Parathyroid adenoma (tissue), 2 donors: ENCODE data around the gene CHTF18.

ENCODE experiments used
- H2AFZ ChIP-seq: fragments of 300-600 bp; sonication (generic); one replicate; pipeline ENCODE4 v1.7.0; 2017; ENCODE audit warnings: antibody characterized with exemption, mild to moderate bottlenecking
- H3K27ac ChIP-seq: fragments of 300-600 bp; sonication (generic); one replicate; pipeline ENCODE4 v1.7.0; 2017
- H3K27me3 ChIP-seq: fragments of 300-600 bp; sonication (generic); one replicate; pipeline ENCODE4 v1.7.0; 2017; ENCODE audit warnings: low read length; ENCODE audit not compliant: control insufficient read depth, insufficient read depth
- H3K36me3 ChIP-seq: fragments of 300-600 bp; sonication (generic); one replicate; pipeline ENCODE4 v1.7.0; 2017; ENCODE audit warnings: low read length; ENCODE audit not compliant: control insufficient read depth, insufficient read depth
- H3K4me1 ChIP-seq: fragments of 300-600 bp; sonication (generic); one replicate; pipeline ENCODE4 v1.7.0; 2017; ENCODE audit warnings: control low read depth
- H3K4me2 ChIP-seq: fragments of 300-600 bp; sonication (generic); one replicate; pipeline ENCODE4 v1.7.0; 2017; ENCODE audit warnings: low read length
- H3K4me3 ChIP-seq: fragments of 300-600 bp; sonication (generic); one replicate; pipeline ENCODE4 v1.7.0; 2017; ENCODE audit warnings: low read depth, low read length
- H3K79me2 ChIP-seq: fragments of 300-600 bp; sonication (generic); one replicate; pipeline ENCODE4 v1.7.0; 2017; ENCODE audit warnings: control low read depth
- H3K9ac ChIP-seq: fragments of 300-600 bp; sonication (generic); one replicate; pipeline ENCODE4 v1.7.0; 2017; ENCODE audit warnings: mild to moderate bottlenecking
- H3K9me3 ChIP-seq: fragments of 300-600 bp; sonication (generic); one replicate; pipeline ENCODE4 v1.7.0; 2017; ENCODE audit warnings: low read length; ENCODE audit not compliant: control insufficient read depth
- CTCF ChIP-seq: fragments of 300-600 bp; sonication (generic); IDR thresholded peaks from one replicate; pipeline ENCODE4 v1.7.0; 2017; ENCODE audit warnings: antibody characterized with exemption, mild to moderate bottlenecking
- donor health status: primary hyperparathyroidism.

CHTF18 gene

DNA sequence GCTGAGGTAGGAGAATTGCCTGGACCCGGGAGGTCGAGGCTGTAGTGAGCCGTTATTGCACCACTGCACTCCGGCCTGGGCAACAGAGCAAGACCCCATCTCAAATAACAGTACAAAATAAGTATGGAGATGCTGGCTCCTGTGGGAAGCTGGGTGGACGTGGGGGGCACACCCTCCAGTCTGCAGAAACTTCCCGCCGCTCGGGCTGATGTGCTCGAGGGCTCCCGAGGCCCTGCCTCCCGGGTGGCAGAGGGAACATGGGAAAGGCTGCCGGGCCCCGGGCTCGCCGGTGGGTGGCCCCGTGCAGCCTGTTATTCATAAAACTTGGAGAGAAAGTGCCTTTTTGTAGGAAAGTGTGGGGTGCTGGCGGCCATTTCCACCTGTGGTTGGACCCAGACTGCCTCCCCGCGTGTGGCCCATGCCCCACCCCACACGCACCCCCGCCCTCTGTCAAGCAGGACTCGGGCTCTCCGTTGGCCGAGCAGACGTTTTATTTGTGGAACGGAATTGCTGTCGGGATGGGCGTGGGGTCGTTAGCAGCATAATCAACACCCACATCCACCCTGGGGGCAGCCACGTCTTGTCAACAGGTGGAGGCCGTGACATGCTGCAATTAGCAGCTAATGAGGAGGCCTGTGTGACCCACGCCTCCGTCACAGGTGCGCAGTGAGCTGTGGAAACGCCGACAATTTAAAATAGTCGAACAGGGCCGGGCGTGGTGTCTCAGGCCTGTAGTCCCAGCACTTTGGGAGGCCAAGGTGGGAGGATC, 40.3 kb upstream of the CHTF18 start:
- no peak overlapping the region for H3K4me2 ChIP-seq
- H3K4me3 ChIP-seq: no peak overlapping the region
- no peaks in the 10 kb centered on the region for H3K4me1 ChIP-seq
- TF ChIP-seq CTCF: no peak
- no peak overlapping the region for H3K9ac ChIP-seq
- no peaks in the 10 kb centered on the region for H3K27me3 ChIP-seq
- no peak overlapping the region for H2AFZ ChIP-seq
- H3K27ac ChIP-seq: no peak overlapping the region
- no peaks in the 10 kb centered on the region for H3K36me3 ChIP-seq
- no peaks in the 10 kb centered on the region for H3K9me3 ChIP-seq
- no peaks in the 10 kb centered on the region for H3K79me2 ChIP-seq

DNA sequence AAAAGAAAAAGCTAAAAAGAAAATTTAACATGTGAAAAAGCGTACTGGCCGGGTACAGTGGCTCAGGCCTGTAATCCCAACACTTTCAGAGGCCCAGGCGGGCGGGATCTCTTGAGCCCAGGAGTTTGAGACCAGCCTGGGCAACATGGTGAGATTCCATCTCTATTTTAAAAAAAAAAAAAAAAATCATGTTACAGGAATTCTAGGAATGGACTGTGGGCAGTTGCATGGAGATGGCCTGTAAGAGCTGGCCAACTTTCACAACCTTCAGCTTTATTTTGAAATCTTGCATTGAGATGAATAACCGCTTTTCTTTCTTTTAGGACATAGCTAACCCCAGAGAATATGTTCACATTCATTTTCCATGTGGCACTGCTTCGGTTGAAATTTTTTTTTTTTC, 39.4 kb upstream of the CHTF18 start:
- H3K79me2 ChIP-seq: no peaks in the 10 kb centered on the region
- no peaks in the 10 kb centered on the region for H3K9me3 ChIP-seq
- H3K4me3 ChIP-seq: no peak overlapping the region
- no peak overlapping the region for H3K27ac ChIP-seq
- H3K9ac ChIP-seq: no peak overlapping the region
- H3K4me2 ChIP-seq: no peak overlapping the region
- no peaks in the 10 kb centered on the region for H3K36me3 ChIP-seq
- H3K27me3 ChIP-seq: no peaks in the 10 kb centered on the region
- H3K4me1 ChIP-seq: no peaks in the 10 kb centered on the region
- no peak overlapping the region for H2AFZ ChIP-seq
- TF ChIP-seq CTCF: no peak

GRCh38 chr16:750485-750884, 37.9 kb upstream of the CHTF18 start:
- Histone ChIP-seq H3K4me1 (no peaks in the 10 kb centered on the region), H3K9ac (no peak overlapping the region), H3K79me2 (no peaks in the 10 kb centered on the region), H3K36me3 (no peaks in the 10 kb centered on the region), H3K4me2 (no peak overlapping the region), H3K4me3 (no peak overlapping the region), H3K27ac (no peak overlapping the region), H3K9me3 (no peaks in the 10 kb centered on the region), H2AFZ (no peak overlapping the region), H3K27me3 (no peaks in the 10 kb centered on the region)
- no peak for TF ChIP-seq CTCF

DNA sequence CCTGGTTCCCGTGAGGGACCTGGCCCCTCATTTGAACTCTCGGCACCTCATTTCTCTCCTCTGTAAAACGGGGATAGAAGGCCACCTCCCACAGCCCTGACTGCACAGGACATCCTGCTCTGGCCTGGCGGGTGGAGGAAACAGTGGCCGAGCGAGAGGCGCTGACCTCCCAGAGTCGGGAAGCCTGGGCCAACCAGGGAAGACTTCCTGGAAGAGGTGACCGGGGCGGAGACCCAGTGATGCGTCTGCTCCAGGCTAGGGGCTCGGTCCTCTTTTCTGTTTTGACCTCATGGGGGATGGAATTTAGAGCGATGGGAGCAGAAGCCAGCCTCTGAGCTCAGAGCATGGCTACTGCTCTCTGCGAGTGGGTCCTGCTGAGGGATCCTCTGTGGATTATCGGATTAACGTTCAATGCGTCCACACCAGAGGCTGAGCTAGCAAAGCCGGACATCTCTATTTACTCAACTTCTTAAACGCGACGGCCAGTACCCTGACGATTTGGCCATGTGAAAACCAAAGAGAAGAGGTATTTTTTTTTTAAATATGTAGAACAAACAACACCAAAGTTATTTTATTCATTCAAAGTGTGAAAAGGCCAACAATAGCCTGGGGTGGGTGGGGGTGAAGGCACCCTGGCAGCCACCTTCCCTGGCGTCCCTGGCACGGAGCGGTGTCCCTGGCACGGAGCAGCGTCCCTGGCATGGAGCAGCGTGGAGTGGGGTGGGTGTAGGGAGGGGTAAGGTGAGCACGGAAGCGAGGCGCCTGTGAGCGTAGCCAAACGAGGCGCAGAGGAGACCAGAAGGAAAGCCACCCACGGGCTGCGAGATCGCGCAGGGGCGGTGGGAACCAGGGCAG, 37.0 kb upstream of the CHTF18 start:
- Histone ChIP-seq H3K27ac (no peak overlapping the region), H3K36me3 (no peaks in the 10 kb centered on the region), H3K4me2 (no peak overlapping the region), H3K9ac (no peak overlapping the region), H3K27me3 (no peaks in the 10 kb centered on the region), H2AFZ (no peak overlapping the region), H3K79me2 (no peaks in the 10 kb centered on the region), H3K9me3 (no peaks in the 10 kb centered on the region), H3K4me3 (no peak overlapping the region), H3K4me1 (no peaks in the 10 kb centered on the region)
- TF ChIP-seq CTCF: no peak
